Activated naive CD4-positive, alpha-beta T cell treated with anti-CD3 and anti-CD28 coated beads, Interleukin-2, amount 50 U/mL, for 16 hours (primary cell): Measurements from ENCODE around the gene STAT6.
"Not testable (repeated sequence)": the region's sequence is repeated elsewhere in the genome, so short reads cannot be mapped to it uniquely, and the experiment has no call there.

ENCODE experiments used
- DNase-seq: peaks from one replicate; pipeline ENCODE4 v3.0.0-alpha.2; 2020

The STAT6 gene

DNA sequence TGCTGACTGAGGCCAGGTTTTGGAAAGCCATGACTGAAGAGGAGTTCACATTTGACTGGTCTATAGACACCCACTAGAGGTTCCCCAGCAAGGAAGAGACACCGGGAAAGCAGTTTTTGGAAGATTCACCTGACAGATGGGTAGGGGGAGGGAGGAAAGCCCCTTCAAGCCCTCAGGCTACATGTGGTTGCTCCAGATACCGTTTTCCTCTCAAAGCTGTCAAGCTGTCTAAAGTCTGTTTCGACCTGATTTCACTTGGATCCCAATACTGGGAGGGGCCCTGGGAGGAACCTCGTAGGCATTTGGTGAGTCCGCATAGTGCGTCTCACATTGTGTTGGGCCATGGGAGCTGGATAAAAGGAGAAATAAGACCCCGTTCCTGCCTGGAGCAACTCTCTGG lies 15.4 kb upstream of the STAT6 start:
- no peak for DNase-seq

DNA sequence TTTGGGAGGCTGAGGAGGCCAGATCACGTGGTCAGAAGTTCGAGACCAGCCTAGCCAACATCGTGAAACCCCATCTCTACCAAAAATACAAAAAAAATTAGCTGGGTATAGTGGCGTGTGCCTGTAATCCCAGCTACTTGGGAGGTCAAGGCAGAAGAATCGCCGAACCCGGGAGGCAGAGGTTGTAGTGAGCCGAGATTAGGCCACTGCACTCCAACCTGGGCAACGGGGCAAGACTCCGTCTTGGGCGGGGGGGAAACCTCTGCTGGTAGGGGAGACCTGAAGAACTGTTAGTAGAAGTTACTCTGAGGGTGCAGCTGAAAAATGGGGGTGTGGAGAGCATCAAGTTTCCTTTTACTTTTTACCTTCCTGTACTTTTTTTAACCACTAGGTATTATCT lies 14.9 kb upstream of the STAT6 start:
- no peak for DNase-seq

DNA sequence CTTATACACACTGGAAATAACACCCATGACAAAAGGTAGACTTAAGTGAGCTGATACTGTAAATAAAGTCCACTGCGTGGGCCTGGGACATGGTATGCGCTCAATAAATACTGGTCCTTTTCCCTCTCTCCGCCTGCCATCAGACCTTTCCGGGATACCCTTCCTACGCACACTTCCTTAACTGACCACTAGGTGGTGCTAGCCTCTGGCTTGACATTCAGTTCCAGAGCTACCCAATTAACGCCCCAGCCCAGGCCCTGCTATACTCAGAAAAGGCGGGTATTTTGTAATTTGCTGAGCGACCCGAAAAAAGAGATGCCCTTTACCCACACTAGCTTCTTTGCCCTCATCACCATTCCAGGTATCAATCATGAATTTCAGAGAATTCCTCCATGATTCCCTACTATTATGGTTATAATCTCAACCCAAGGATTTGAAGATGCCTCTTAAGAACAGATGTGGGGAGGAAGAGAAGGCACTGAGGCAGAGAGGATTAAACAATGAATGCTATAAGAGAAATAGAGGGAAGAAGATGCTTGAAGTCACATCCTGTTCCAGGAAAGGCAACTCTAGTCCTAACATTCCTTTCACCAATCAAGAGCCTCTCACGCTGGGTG lies 13.2 kb upstream of the STAT6 start:
- DNase-seq, result peak; percentile 76

- no peak for DNase-seq
These were observed 12.7 kb upstream of the STAT6 start for GRCh38 chr12:57123813-57124212.

DNA sequence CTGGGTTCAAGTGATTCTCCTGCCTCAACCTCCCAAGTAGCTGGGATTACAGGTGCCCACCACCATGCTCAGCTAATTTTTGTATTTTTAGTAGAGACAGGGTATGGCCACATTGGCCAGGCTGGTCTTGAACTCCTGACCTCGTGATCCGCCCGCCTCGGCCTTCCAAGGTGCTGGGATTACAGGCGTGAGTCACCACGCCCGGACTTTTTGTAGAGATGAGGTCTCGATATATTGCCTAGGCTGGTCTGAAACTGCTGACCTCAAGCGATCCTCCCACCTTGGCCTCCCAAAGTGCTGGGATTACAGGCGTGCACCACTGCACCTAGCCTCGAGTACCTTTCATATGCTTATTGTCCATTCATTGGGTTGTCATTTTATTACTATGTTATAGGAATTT lies 9.6 kb upstream of the STAT6 start:
- not testable (repeated sequence) for DNase-seq

GRCh38 chr12:57119294-57120085 lies 8.3 kb upstream of the STAT6 start:
- DNase-seq, result no peak

- no peak for DNase-seq
These were observed 7.6 kb upstream of the STAT6 start for GRCh38 chr12:57118711-57119271.

DNA sequence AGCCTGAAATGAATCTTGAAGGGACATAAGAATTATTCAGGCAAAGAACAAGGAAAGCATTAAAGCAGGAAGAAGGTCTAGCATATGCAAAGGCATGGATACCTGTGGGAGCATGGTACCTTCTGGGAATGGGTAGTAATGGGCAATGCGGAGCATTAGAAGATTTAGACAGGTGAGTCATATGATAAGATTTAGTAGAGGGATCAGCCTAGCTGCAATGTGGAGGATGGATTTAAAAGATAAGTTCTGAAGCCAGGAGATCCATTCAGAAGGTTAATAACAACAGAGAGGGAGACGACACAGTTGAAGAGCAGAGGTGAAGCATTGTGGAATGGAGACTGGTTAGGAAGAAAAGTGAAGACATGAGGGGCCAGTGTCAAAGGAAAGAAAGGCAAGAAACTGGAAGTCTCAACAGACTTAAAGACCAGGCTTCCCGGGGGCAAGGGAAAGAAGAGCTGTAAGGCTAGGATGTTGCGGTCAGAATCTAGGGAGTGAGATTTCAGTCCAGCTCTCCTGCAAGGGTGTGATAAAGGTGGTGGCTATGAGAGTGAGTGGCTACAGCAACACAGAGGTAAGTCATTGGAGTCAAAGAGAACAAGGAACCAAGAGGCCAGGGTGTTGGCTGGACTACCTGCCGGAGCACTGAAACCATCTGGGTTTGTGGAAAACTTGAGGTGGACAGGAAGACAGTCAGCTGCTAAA lies 5.6 kb upstream of the STAT6 start:
- DNase-seq, result no peak

DNA sequence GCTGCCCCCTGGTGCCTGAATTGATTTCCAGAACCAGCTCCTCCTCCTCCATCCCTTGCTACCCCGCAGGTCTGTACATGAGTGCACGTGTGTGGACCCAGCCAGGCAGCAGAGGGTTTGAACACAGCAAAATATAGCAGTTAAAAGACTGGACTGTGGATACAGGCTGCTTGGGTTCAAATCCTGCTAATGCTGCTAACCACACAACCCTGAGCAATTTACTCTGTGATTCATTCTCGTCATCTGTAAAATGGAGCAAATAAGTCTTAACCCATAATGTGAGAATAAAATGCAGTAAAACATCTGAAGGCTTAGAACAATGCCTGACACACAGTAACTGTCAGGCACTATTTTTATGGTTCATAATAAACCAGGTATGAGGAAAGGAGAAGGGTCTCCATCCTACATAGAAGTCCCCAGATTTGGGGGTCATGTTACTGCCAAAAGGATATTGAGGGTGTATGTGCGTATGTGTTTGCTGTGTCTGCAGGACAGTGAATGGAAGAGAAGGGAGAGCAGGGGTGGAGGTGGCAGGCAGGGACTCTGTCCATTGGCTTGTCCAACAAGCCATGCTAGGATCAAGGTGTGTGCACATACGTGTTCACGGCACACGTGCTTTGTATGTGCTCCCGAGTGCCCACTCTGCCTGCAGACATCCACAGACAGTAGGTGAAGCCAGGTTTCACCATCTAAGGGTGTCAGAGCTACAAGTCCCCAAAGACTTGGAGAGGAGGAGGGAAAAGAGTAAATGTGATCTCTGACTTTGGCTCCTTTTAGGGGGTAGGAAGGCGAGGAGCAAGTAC lies 1.5 kb upstream of the STAT6 start:
- no peak for DNase-seq

DNA sequence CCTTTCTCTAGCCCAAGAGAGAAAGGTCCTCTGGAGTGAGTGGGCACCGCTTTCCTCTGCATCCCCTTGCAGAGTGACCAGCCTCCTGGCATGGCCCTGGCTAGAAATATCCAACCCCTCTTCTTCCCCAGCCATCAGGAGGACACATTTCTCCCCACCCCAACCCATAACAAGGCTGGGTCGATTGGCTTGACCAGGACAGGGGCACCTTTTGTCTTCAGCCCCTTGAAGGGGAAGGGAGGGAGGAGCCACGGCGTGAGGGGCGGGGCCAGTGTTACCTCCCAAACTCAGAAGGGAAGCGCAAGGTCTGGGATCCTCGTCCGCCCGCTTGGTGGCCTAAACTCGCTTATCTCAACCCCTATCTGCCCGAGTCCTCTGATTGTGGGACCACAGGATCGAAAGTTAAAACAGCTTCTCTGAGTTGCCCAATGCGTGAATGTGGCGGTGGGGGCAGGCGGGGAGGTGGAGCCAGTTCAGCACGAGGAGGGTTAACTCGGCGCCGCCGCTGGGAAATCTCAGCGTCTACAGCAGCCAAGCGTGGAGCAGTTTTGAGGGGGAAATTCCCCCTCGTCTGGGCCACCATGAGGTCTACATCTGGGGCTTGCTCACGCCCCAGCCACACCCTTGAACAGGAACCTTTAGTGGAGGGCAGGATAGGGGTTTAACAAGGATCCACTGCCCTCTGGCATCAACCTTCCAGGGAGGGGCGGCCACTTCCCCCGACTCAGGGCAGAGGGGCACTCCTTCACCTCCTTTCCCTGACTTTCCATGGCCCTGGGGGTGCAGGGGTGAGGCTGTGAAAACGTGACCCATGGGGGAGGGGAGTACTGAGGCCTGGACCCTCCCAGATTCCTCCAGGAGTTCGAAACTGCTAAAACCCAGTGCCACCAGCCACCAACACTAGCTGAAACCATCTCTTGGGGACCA lies 795 bp downstream of the STAT6 start:
- peak; percentile 82 for DNase-seq

GRCh38 chr12:57109207-57110103 lies 1.7 kb downstream of the STAT6 start:
- DNase-seq, result no peak

DNA sequence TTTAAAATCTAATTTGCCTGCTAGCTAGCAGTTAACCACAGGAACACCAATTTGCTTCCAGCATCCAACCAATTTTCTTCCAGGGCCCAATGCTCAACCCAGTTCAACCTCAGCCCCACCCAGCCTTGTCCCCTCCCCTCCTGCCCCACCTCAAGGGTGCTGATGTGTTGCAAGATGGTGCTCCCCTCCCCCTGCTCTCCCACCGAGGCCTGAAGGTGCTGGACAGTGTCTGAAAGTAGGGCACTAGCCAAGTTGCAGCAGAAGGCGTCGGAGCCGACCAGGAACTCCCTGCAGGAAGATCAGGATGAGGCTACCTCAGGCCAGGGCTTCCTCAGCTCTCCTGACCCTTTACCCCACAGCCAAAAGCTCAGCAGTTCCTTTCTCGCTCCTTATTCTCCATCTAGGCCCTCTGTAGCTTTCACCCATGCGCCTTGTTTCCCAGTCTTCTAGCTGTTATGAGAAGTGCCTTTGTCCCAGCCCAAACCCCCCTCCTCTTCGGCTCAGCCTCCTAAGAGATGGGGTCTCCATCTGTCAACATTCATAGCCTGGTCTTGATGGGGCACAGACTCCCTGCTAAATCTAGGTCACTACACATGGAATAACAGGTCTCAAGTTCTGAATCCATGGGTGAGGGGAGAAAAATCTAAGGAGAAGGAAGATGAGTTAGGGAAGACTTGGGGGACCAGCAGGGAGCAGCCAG lies 3.6 kb downstream of the STAT6 start:
- no peak for DNase-seq

DNA sequence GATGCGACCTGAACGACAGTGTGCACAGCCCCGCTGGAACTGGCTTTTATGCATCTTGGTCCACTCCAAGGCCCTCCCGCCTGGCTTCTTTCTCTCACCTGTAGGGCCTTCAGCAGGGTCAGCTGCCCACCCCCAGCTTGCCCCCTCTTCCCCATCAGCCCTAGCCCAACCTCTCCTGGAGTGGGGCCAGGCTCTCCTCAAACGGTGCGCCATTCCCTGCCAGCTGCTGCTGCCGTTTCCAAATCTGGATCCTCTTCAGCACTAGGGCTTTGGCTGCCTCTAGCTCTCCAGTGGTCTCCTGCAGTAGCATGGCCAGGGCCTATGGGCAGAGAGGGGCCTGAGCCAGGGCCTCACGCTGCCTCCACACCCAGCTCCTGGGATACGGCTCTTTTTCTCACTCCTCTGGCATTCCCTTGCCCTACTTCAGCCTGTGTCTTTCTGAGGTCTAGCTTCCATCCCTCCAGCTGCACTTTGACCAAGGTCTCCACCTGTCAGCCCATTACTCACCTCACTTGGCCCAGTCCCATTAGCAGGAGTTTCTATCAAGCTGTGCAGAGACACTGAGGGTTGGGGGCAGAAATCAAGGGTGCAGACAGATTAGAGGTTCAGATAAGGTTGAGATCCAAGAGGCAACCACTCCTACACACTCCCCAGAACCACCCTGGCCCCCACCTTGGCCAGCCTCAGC lies 5.0 kb downstream of the STAT6 start:
- no peak for DNase-seq

- no peak for DNase-seq
These were observed 6.0 kb downstream of the STAT6 start for GRCh38 chr12:57105011-57105753.

GRCh38 chr12:57104292-57104910 lies 6.8 kb downstream of the STAT6 start:
- DNase-seq, result no peak

GRCh38 chr12:57103856-57104255 lies 7.3 kb downstream of the STAT6 start:
- no peak for DNase-seq

GRCh38 chr12:57101892-57102695 lies 9.1 kb downstream of the STAT6 start:
- DNase-seq, result no peak
